D721Med (cell line): ENCODE data around the gene FLT3.

ENCODE experiments used
- DNase-seq: peaks from one replicate; pipeline ENCODE4 v3.0.0; 2011; ENCODE audit warnings: low spot score; ENCODE audit not compliant: insufficient read length
- FAIRE-seq: peaks from 2 replicates; lab custom pipeline; 2011; peaks lifted over from hg19 to GRCh38; lab: Jason Lieb, UNC
- CTCF ChIP-seq: IDR thresholded peaks from 2 replicates; pipeline ENCODE4 v1.5.1; 2012; ENCODE audit warnings: mild to moderate bottlenecking, control low read depth; ENCODE audit not compliant: insufficient read depth; ENCODE audit errors: missing control alignments

The FLT3 gene

GRCh38 chr13:28002886-28003698, 97.3 kb downstream of the FLT3 start:
- TF ChIP-seq CTCF, result no peak
- no peak for DNase-seq
- no peak for FAIRE-seq

- no peak for TF ChIP-seq CTCF
- FAIRE-seq (no peak), DNase-seq (no peak)
These were observed 98.4 kb downstream of the FLT3 start for GRCh38 chr13:28001837-28002473.

GRCh38 chr13:28001049-28001448, 99.3 kb downstream of the FLT3 start:
- FAIRE-seq (no peak), DNase-seq (no peak)
- TF ChIP-seq CTCF, result no peak

GRCh38 chr13:28000567-28000966, 99.8 kb downstream of the FLT3 start:
- DNase-seq (no peak), FAIRE-seq (no peak)
- no peak for TF ChIP-seq CTCF

- no peak for FAIRE-seq
- DNase-seq, result no peak
- peak; percentile 42 for TF ChIP-seq CTCF
These were observed 102.4 kb downstream of the FLT3 start for GRCh38 chr13:27997904-27998522.

- TF ChIP-seq CTCF, result no peak
- FAIRE-seq (no peak), DNase-seq (no peak)
These were observed 108.5 kb downstream of the FLT3 start for GRCh38 chr13:27991881-27992280.
